GM12878 (cell line): ENCODE results near the gene PCDHGA1. TPM values are rescaled to one million over a fixed set of nuclear protein-coding genes. Genes with fewer than 3 reads are reported as not detected.

Experiments used
- ATAC-seq: fragments of 200-7000 bp; cut with Tn5 transposase; 3 replicates; pipeline ENCODE4 v1.9.1; 2020; ENCODE audit warnings: mild to moderate bottlenecking, moderate library complexity
- BruUV-seq: library from RNA; stranded (reverse); fragments of 400-500 nt; replicated peaks from 2 replicates; lab custom pipeline; 2021; lab: Mats Ljungman, UMichigan
- CTCF ChIA-PET: fragments of 300-600 bp; sonication (Branson Sonifier 250); formaldehyde crosslinking; extraction: SDS; loops from one replicate; lab custom pipeline; 2021; ENCODE audit warnings: inconsistent platforms; lab: Yijun Ruan, JAX
- POLR2A ChIA-PET: fragments of 350-600 bp; formaldehyde crosslinking; extraction: SDS; loops from one replicate; lab custom pipeline; 2021; ENCODE audit warnings: inconsistent platforms; lab: Charles Lee
- RAD21 ChIA-PET: fragments of 300-600 bp; sonication (Branson Sonifier 250); formaldehyde crosslinking; loops from one replicate; lab custom pipeline; 2023; ENCODE audit warnings: antibody characterized with exemption; ENCODE audit not compliant: unreplicated experiment; lab: Charles Lee
- SMC1A ChIA-PET: fragments of 300-600 bp; sonication (Branson Sonifier 250); formaldehyde crosslinking; loops from one replicate; lab custom pipeline; 2023; ENCODE audit not compliant: unreplicated experiment, uncharacterized antibody; lab: Charles Lee
- DNase-seq: peaks from one replicate; pipeline ENCODE4 v3.0.0-alpha.2; 2011; ENCODE audit warnings: low read depth, low spot score
- FAIRE-seq: peaks from 3 replicates; lab custom pipeline; 2011; peaks lifted over from hg19 to GRCh38; lab: Jason Lieb, UNC
- H2AFZ ChIP-seq: 2 replicates; pipeline ENCODE4 v1.6.0; 2011; ENCODE audit warnings: low read depth, low read length, control low read depth; ENCODE audit not compliant: control insufficient read depth
- H3K27ac ChIP-seq: 2 replicates; pipeline ENCODE4 v1.5.1; 2011; ENCODE audit warnings: control low read depth; ENCODE audit not compliant: control insufficient read depth, insufficient read depth
- H3K27me3 ChIP-seq, 2 experiments: replicated peaks in 1 of 2; 2 replicates each; pipeline versions ENCODE4 v1.6.0 to v1.6.1; 2011; ENCODE audit warnings: low read length in 1 of 2; ENCODE audit not compliant: control insufficient read depth in 2 of 2, insufficient read depth in 2 of 2
- H3K36me3 ChIP-seq, 2 experiments: 2 replicates each; pipeline ENCODE4 v1.5.1; 2011; ENCODE audit warnings: low read length in 1 of 2; ENCODE audit not compliant: control insufficient read depth in 2 of 2, insufficient read depth in 2 of 2
- H3K4me1 ChIP-seq: 2 replicates; pipeline ENCODE4 v1.6.1; 2011; ENCODE audit warnings: mild to moderate bottlenecking, low read length, moderate library complexity, mixed read lengths; ENCODE audit not compliant: control insufficient read depth, insufficient read depth
- H3K4me2 ChIP-seq: 2 replicates; pipeline ENCODE4 v1.6.0; 2011; ENCODE audit warnings: control low read depth; ENCODE audit not compliant: control insufficient read depth, insufficient read depth
- H3K4me3 ChIP-seq: fragments of 200-600 bp; sonication (generic); 2 replicates; pipeline ENCODE4 v1.5.1; 2016
- H3K79me2 ChIP-seq: 2 replicates; pipeline ENCODE4 v1.6.0; 2011; ENCODE audit warnings: low read length; ENCODE audit not compliant: control insufficient read depth, insufficient read depth
- H3K9ac ChIP-seq: 2 replicates; pipeline ENCODE4 v1.8.0; 2011; ENCODE audit warnings: low read length, control low read depth, mixed read lengths; ENCODE audit not compliant: control insufficient read depth, insufficient read depth
- H3K9me3 ChIP-seq: replicated peaks from 3 replicates; pipeline ENCODE4 v1.5.1; 2011; ENCODE audit warnings: mild to moderate bottlenecking, low read length; ENCODE audit not compliant: control insufficient read depth, insufficient read depth
- H4K20me1 ChIP-seq: 2 replicates; pipeline ENCODE4 v1.6.0; 2011; ENCODE audit not compliant: control insufficient read depth, insufficient read depth
- BMI1 ChIP-seq: fragments of 450-650 bp; IDR thresholded peaks from 2 replicates; pipeline ENCODE4 v1.6.1; 2016; ENCODE audit warnings: mild to moderate bottlenecking, moderate library complexity, borderline replicate concordance
- CHD4 ChIP-seq: fragments of 200-600 bp; sonication (generic); IDR thresholded peaks from 2 replicates; pipeline ENCODE4 v1.6.1; 2016; ENCODE audit warnings: mild to moderate bottlenecking
- CREM ChIP-seq: IDR thresholded peaks from 2 replicates; pipeline ENCODE4 v1.6.1; 2014; ENCODE audit warnings: antibody characterized with exemption, low read depth
- JUNB ChIP-seq: IDR thresholded peaks from 2 replicates; pipeline ENCODE4 v1.6.1; 2016; ENCODE audit warnings: antibody characterized with exemption, mild to moderate bottlenecking
- KLF5 ChIP-seq: fragments of 450-650 bp; IDR thresholded peaks from 2 replicates; pipeline ENCODE4 v1.6.1; 2014; ENCODE audit warnings: mild to moderate bottlenecking; ENCODE audit not compliant: partially characterized antibody
- MTA2 ChIP-seq: fragments of 450-650 bp; IDR thresholded peaks from 2 replicates; pipeline ENCODE4 v1.6.1; 2016; ENCODE audit warnings: low read depth, mild to moderate bottlenecking, moderate library complexity
- NFXL1 ChIP-seq: fragments of 450-650 bp; IDR thresholded peaks from 2 replicates; pipeline ENCODE4 v1.6.1; 2017; ENCODE audit warnings: antibody characterized with exemption, mild to moderate bottlenecking, borderline replicate concordance
- RB1 ChIP-seq: fragments of 450-650 bp; formaldehyde crosslinking; IDR thresholded peaks from 2 replicates; pipeline ENCODE4 v1.6.1; 2017; ENCODE audit warnings: mild to moderate bottlenecking, borderline replicate concordance
- SUZ12 ChIP-seq: fragments of 200-600 bp; sonication (generic); IDR thresholded peaks from one replicate; pipeline ENCODE4 v1.6.1; 2018; ENCODE audit warnings: antibody characterized with exemption, mild to moderate bottlenecking; ENCODE audit not compliant: unreplicated experiment
- TAF1 ChIP-seq: IDR thresholded peaks from 2 replicates; pipeline ENCODE4 v1.6.1; 2011; ENCODE audit warnings: mild to moderate bottlenecking, low read depth, low read length, borderline replicate concordance
- TCF3 ChIP-seq: IDR thresholded peaks from 2 replicates; pipeline ENCODE4 v1.6.1; 2012; ENCODE audit warnings: low read depth, mild to moderate bottlenecking, low read length, borderline replicate concordance; ENCODE audit not compliant: insufficient read depth
- ZBTB11 ChIP-seq: fragments of 450-650 bp; formaldehyde crosslinking; IDR thresholded peaks from 2 replicates; pipeline ENCODE4 v1.5.0; 2022; ENCODE audit warnings: mild to moderate bottlenecking, missing genetic modification characterization
- ZBTB33 ChIP-seq: fragments of 450-650 bp; IDR thresholded peaks from 2 replicates; pipeline ENCODE4 v1.6.1; 2017; ENCODE audit warnings: mild to moderate bottlenecking
- ZNF24 ChIP-seq: fragments of 450-650 bp; IDR thresholded peaks from 2 replicates; pipeline ENCODE4 v1.6.1; 2017; ENCODE audit warnings: antibody characterized with exemption, mild to moderate bottlenecking
- WGBS: methylation state at CpG from one replicate; pipeline ENCODE4 v1.1.6; 2016; ENCODE audit warnings: low lambda C conversion rate; ENCODE audit not compliant: insufficient replicate concordance, insufficient coverage; ENCODE audit errors: missing lambda C conversion rate; 5-methylcytosine and 5-hydroxymethylcytosine counted together
- in situ Hi-C: fragments of 300-500 bp; cut with MboI; formaldehyde crosslinking; loops from 9 replicates; pipeline ENCODE4 v1.14.3; 2018; ENCODE audit warnings: mixed read lengths
- intact Hi-C: fragments of 100-400 bp; cut with micrococcal nuclease; formaldehyde crosslinking; loops from one replicate; pipeline ENCODE4 v1.14.2; 2022; ENCODE audit not compliant: unreplicated experiment
- polyA plus RNA-seq, 11 experiments: library from polyadenylated mRNA; depleted of rRNA in 4 of 11; unstranded in 6 of 11; stranded (reverse) in 5 of 11; fragments of >200 nt; fragmentation: Nextera tagmentation in 4 of 11; fragmentation: Illumina TruSeq in 1 of 11; extraction: Ambion mirVana in 4 of 11; extraction: Trizol in 1 of 11; gene quantifications; 1 replicate in 1 of 11; 2 replicates in 10 of 11; pipeline versions ENCODE4 v1.2.1 to v1.2.3, GENCODE V29; 2011 to 2016; ENCODE audit warnings: inconsistent platforms in 2 of 11, missing spikeins in 2 of 11, low read depth in 1 of 11
- total RNA-seq, 4 experiments: library from RNA; depleted of rRNA in 3 of 4; stranded (reverse); fragments of >200 nt in 3 of 4; fragmentation: Illumina TruSeq in 1 of 4; extraction: Trizol in 1 of 4; gene quantifications; 2 replicates each; pipeline versions ENCODE4 v1.2.1 to v1.2.3, GENCODE V29; 2013 to 2021

Gene PCDHGA1
- total and polyA plus RNA-seq, 10 of the 15 experiments (the other 5 are each of a cell fraction or from before 2014, with no cell fraction given): 0.02 to 0.51 (median 0.19) TPM; not detected in 3

GRCh38 chr5:141434006-141434405, 103.7 kb downstream of the PCDHGA1 start:
- no peak overlapping the region for H3K4me2 ChIP-seq
- no peaks in the 10 kb centered on the region for H3K27me3 ChIP-seq
- H3K27ac ChIP-seq: no peak overlapping the region
- BruUV-seq: no TSS peak
- no peak overlapping the region for H3K4me3 ChIP-seq
- no peak overlapping the region for H2AFZ ChIP-seq
- FAIRE-seq (no peak), ATAC-seq (no peak)
- POLR2A ChIA-PET: no interaction called here
- no peaks in the 10 kb centered on the region for H3K36me3 ChIP-seq
- SMC1A ChIA-PET: no interaction called here
- RAD21 ChIA-PET: no interaction called here
- no peaks in the 10 kb centered on the region; the same call in 1 of the 2 replicates for H3K4me1 ChIP-seq
- no peaks in the 10 kb centered on the region for H4K20me1 ChIP-seq
- intact Hi-C loops: no loop called here
- H3K9me3 ChIP-seq: peaks cover 13% of the 10 kb centered on the region; the same call in 2 of the 3 replicates
- TF ChIP-seq KLF5 (no peak), SUZ12 (no peak)
- TF ChIP-seq, all 136 proteins: peak for 0
- in situ Hi-C loops: no loop called here
- Histone ChIP-seq H3K9ac (no peak overlapping the region), H3K79me2 (no peaks in the 10 kb centered on the region)
- WGBS: 89% methylated on average over 2 of the region's 2 CpGs
- DNase-seq: no peak
- CTCF ChIA-PET: interaction anchor here (1.2 kb wide), 1 partner anchor 90 kb away, joined by 3 read pairs; no protein-coding TSS in a partner anchor

- H2AFZ ChIP-seq: no peak overlapping the region
- no peak overlapping the region for H3K27ac ChIP-seq
- no peak overlapping the region for H3K4me3 ChIP-seq
- H3K9ac ChIP-seq: no peak overlapping the region
- ChIA-PET CTCF (interaction anchor here (0.6 to 1.9 kb wide), 6 partner anchors 16 to 598 kb away, joined by 3 to 8 read pairs (median 4); partner anchors contain the start of genes PCDHGA10, PCDHGA11 and PCDHGA6), RAD21 (no interaction called here)
- BruUV-seq: no TSS peak
- no peaks in the 10 kb centered on the region for H3K36me3 ChIP-seq
- H3K4me2 ChIP-seq: no peak overlapping the region
- no peaks in the 10 kb centered on the region; the same call in 2 of the 3 replicates for H3K9me3 ChIP-seq
- TF ChIP-seq ZNF24: no peak
- TF ChIP-seq CREM: no peak
- TF ChIP-seq ZBTB11 (CRISPR knock-in tag): no peak
- TF ChIP-seq ZBTB33: no peak
- no peak for TF ChIP-seq BMI1
- TF ChIP-seq MTA2: no peak
- no peak for TF ChIP-seq NFXL1
- TF ChIP-seq TCF3: no peak
- no peak for TF ChIP-seq JUNB
- TF ChIP-seq RB1: no peak
- no peak for TF ChIP-seq CHD4
- TF ChIP-seq TAF1: no peak
- TF ChIP-seq, all 136 proteins: peak for 0
- intact Hi-C loops: no loop called here
- Histone ChIP-seq H4K20me1 (no peaks in the 10 kb centered on the region), H3K79me2 (no peaks in the 10 kb centered on the region), H3K27me3 (no peaks in the 10 kb centered on the region), H3K4me1 (no peaks in the 10 kb centered on the region)
- POLR2A ChIA-PET: no interaction called here
- no peak for FAIRE-seq
- 80% methylated on average over 2 of the region's 2 CpGs for WGBS
- DNase-seq: no peak
- ATAC-seq: no peak
- SMC1A ChIA-PET: interaction anchor here (1.0 kb wide), 1 partner anchor 121 kb away, joined by 3 read pairs; no protein-coding TSS in a partner anchor
- in situ Hi-C loops: no loop called here
Measured at GRCh38 chr5:141437221-141437620, 106.9 kb downstream of the PCDHGA1 start.
